HEK293 (cell line): ENCODE measurements around the gene DEDD2.

Experiments used
- ATF2 ChIP-seq: fragments of 450-650 bp; formaldehyde crosslinking; IDR thresholded peaks from 2 replicates; pipeline ENCODE4 v1.5.1; 2016; ENCODE audit warnings: missing biosample characterization, missing genetic modification characterization, low read depth
- BCL11A ChIP-seq: fragments of 450-650 bp; formaldehyde crosslinking; IDR thresholded peaks from 2 replicates; pipeline ENCODE4 v1.5.1; 2016; ENCODE audit warnings: low read depth, missing biosample characterization, missing genetic modification characterization
- EGR2 ChIP-seq: fragments of 450-650 bp; formaldehyde crosslinking; IDR thresholded peaks from 2 replicates; pipeline ENCODE4 v1.5.1; 2016; ENCODE audit warnings: low read depth, missing biosample characterization, missing genetic modification characterization
- GLI2 ChIP-seq: fragments of 450-650 bp; formaldehyde crosslinking; IDR thresholded peaks from 2 replicates; pipeline ENCODE4; 2017; ENCODE audit warnings: missing biosample characterization, missing genetic modification characterization, low read depth, borderline replicate concordance
- HOXA7 ChIP-seq: sonication (generic); formaldehyde crosslinking; IDR thresholded peaks from 2 replicates; pipeline ENCODE4 v1.8.1; 2022; ENCODE audit warnings: missing genetic modification reagents, borderline replicate concordance
- PRDM1 ChIP-seq: fragments of 450-650 bp; formaldehyde crosslinking; IDR thresholded peaks from 2 replicates; pipeline ENCODE4; 2016; ENCODE audit warnings: missing biosample characterization, missing genetic modification characterization
- RBAK ChIP-seq: fragments of 450-650 bp; formaldehyde crosslinking; IDR thresholded peaks from 2 replicates; pipeline ENCODE4 v1.5.1; 2016; ENCODE audit warnings: missing biosample characterization, missing genetic modification characterization
- REPIN1 ChIP-seq: fragments of 450-650 bp; formaldehyde crosslinking; IDR thresholded peaks from 2 replicates; pipeline ENCODE4 v1.5.1; 2017; ENCODE audit warnings: missing biosample characterization, missing genetic modification characterization, low read depth
- ZBTB10 ChIP-seq: fragments of 450-650 bp; formaldehyde crosslinking; IDR thresholded peaks from 2 replicates; pipeline ENCODE4 v1.5.1; 2016; ENCODE audit warnings: missing biosample characterization, missing genetic modification characterization
- ZBTB17 ChIP-seq: fragments of 450-650 bp; formaldehyde crosslinking; IDR thresholded peaks from 2 replicates; pipeline ENCODE4 v1.5.1; 2016; ENCODE audit warnings: missing biosample characterization, missing genetic modification characterization
- ZBTB26 ChIP-seq: fragments of 450-650 bp; formaldehyde crosslinking; optimal IDR thresholded peaks from 2 replicates; pipeline ENCODE3; 2016; ENCODE audit warnings: missing biosample characterization, mild to moderate bottlenecking, missing genetic modification characterization
- ZNF133 ChIP-seq: fragments of 450-650 bp; formaldehyde crosslinking; IDR thresholded peaks from 2 replicates; pipeline ENCODE4 v1.5.1; 2016; ENCODE audit warnings: missing biosample characterization, missing genetic modification characterization
- ZNF175 ChIP-seq: fragments of 450-650 bp; formaldehyde crosslinking; IDR thresholded peaks from 2 replicates; pipeline ENCODE4 v1.5.1; 2016; ENCODE audit warnings: missing biosample characterization, missing genetic modification characterization
- ZNF184 ChIP-seq: fragments of 450-650 bp; IDR thresholded peaks from 2 replicates; pipeline ENCODE4 v1.5.1; 2018; ENCODE audit warnings: missing biosample characterization, mild to moderate bottlenecking, missing genetic modification characterization
- ZNF221 ChIP-seq: fragments of 450-650 bp; formaldehyde crosslinking; IDR thresholded peaks from 2 replicates; pipeline ENCODE4 v1.5.1; 2017; ENCODE audit warnings: missing biosample characterization, missing genetic modification characterization, borderline replicate concordance
- ZNF311 ChIP-seq: fragments of 450-650 bp; formaldehyde crosslinking; IDR thresholded peaks from 2 replicates; pipeline ENCODE4 v1.5.1; 2017; ENCODE audit warnings: missing biosample characterization, missing genetic modification characterization, borderline replicate concordance
- ZNF350 ChIP-seq: fragments of 450-650 bp; formaldehyde crosslinking; IDR thresholded peaks from 2 replicates; pipeline ENCODE4 v1.5.0; 2017; ENCODE audit warnings: missing biosample characterization, mild to moderate bottlenecking, missing genetic modification characterization
- ZNF37A ChIP-seq: fragments of 450-650 bp; IDR thresholded peaks from 2 replicates; pipeline ENCODE4 v1.5.1; 2018; ENCODE audit warnings: missing biosample characterization, missing genetic modification characterization
- ZNF404 ChIP-seq: fragments of 450-650 bp; formaldehyde crosslinking; IDR thresholded peaks from 2 replicates; pipeline ENCODE4 v1.5.1; 2017; ENCODE audit warnings: missing biosample characterization, missing genetic modification characterization
- ZNF433 ChIP-seq: fragments of 450-650 bp; formaldehyde crosslinking; IDR thresholded peaks from 2 replicates; pipeline ENCODE4 v1.5.1; 2016; ENCODE audit warnings: missing biosample characterization, missing genetic modification characterization, low read depth
- ZNF510 ChIP-seq: fragments of 450-650 bp; formaldehyde crosslinking; IDR thresholded peaks from 2 replicates; pipeline ENCODE4 v1.5.1; 2018; ENCODE audit warnings: mild to moderate bottlenecking, missing genetic modification characterization, missing biosample characterization; ENCODE audit not compliant: insufficient replicate concordance
- ZNF518A ChIP-seq: fragments of 450-650 bp; formaldehyde crosslinking; conservative IDR thresholded peaks from 2 replicates; pipeline ENCODE4 v1.5.1; 2016; ENCODE audit warnings: low read depth, missing biosample characterization, missing genetic modification characterization
- ZNF530 ChIP-seq: fragments of 450-650 bp; formaldehyde crosslinking; IDR thresholded peaks from 2 replicates; pipeline ENCODE4 v1.5.1; 2016; ENCODE audit warnings: low read depth, missing biosample characterization, missing genetic modification characterization
- ZNF561 ChIP-seq: fragments of 450-650 bp; IDR thresholded peaks from 2 replicates; pipeline ENCODE4 v1.5.1; 2018; ENCODE audit warnings: missing biosample characterization, missing genetic modification characterization, borderline replicate concordance
- ZNF664 ChIP-seq: fragments of 450-650 bp; formaldehyde crosslinking; IDR thresholded peaks from 2 replicates; pipeline ENCODE4 v1.5.1; 2016; ENCODE audit warnings: missing biosample characterization, missing genetic modification characterization
- ZNF768 ChIP-seq: fragments of 450-650 bp; formaldehyde crosslinking; IDR thresholded peaks from 2 replicates; pipeline ENCODE4 v1.5.1; 2018; ENCODE audit warnings: missing biosample characterization, mild to moderate bottlenecking, missing genetic modification characterization
- ZSCAN30 ChIP-seq: fragments of 450-650 bp; IDR thresholded peaks from 2 replicates; pipeline ENCODE4 v1.5.1; 2018; ENCODE audit warnings: missing biosample characterization, mild to moderate bottlenecking, missing genetic modification characterization, moderate library complexity
- ZSCAN4 ChIP-seq: fragments of 450-650 bp; formaldehyde crosslinking; IDR thresholded peaks from 2 replicates; pipeline ENCODE4 v1.5.1; 2017; ENCODE audit warnings: missing biosample characterization, missing genetic modification characterization

Gene DEDD2

GRCh38 chr19:42253245-42254088, 36.0 kb upstream of the DEDD2 start (continued):
- TF ChIP-seq ZSCAN4 (tag by site-specific recombination): peak; percentile 56; the same call in 1 of the 2 replicates
- peak; percentile 22; the same call in 1 of the 2 replicates for TF ChIP-seq ZNF561 (tag by site-specific recombination)
- TF ChIP-seq ZBTB10: peak; percentile 83
- no peak for TF ChIP-seq ZNF510 (tag by site-specific recombination)
- TF ChIP-seq ZNF433 (tag by site-specific recombination): no peak
- TF ChIP-seq ZNF518A (tag by site-specific recombination): no peak
- TF ChIP-seq ATF2 (tag by site-specific recombination): no peak
- TF ChIP-seq ZBTB17 (tag by site-specific recombination): peak; percentile 92
- TF ChIP-seq BCL11A (tag by site-specific recombination): no peak
- TF ChIP-seq ZNF37A (tag by site-specific recombination): no peak
- TF ChIP-seq ZNF221 (tag by site-specific recombination): no peak
- TF ChIP-seq ZNF350 (tag by site-specific recombination): no peak
- no peak for TF ChIP-seq ZNF311
- no peak for TF ChIP-seq ZNF184 (tag by site-specific recombination)
- no peak for TF ChIP-seq ZNF768 (tag by site-specific recombination)
- no peak for TF ChIP-seq ZNF664
- TF ChIP-seq PRDM1: no peak
- peak; percentile 82 for TF ChIP-seq EGR2 (tag by site-specific recombination)
- TF ChIP-seq ZNF133 (tag by site-specific recombination): no peak
- TF ChIP-seq RBAK (tag by site-specific recombination): no peak
- no peak for TF ChIP-seq GLI2 (tag by site-specific recombination)
- no peak for TF ChIP-seq HOXA7
- peak; percentile 58; the same call in 1 of the 2 replicates for TF ChIP-seq ZSCAN30
- TF ChIP-seq ZBTB26: no peak
- TF ChIP-seq ZNF404: no peak
- TF ChIP-seq ZNF175 (tag by site-specific recombination): no peak
- 0 out of 2 replicates have a peak, but pooled peaks have one; percentile 54 for TF ChIP-seq REPIN1 (tag by site-specific recombination)
- no peak for TF ChIP-seq ZNF530
